Measurements from ENCODE around the gene DYNLRB1.

Gene DYNLRB1

GRCh38 chr20:34558320-34559218 lies 42.3 kb downstream of the DYNLRB1 start, which contains the start of gene MAP1LC3A:
MAP1LC3A (plus strand) TSS chr20:34558718; CDS start chr20:34558869, 151 bp downstream.
- peak; percentile 53 for DNase-seq (ENCODE audit: low spot score)

- no peak for DNase-seq (ENCODE audit: low spot score)
These were observed 43.3 kb downstream of the DYNLRB1 start for GRCh38 chr20:34559311-34560140.

GRCh38 chr20:34560141-34560523 lies 43.9 kb downstream of the DYNLRB1 start:
- no peak for DNase-seq (ENCODE audit: low spot score)

GRCh38 chr20:34560614-34561013 lies 44.4 kb downstream of the DYNLRB1 start:
- no peak for DNase-seq (ENCODE audit: low spot score)

GRCh38 chr20:34561661-34562060 lies 45.4 kb downstream of the DYNLRB1 start:
- DNase-seq (ENCODE audit: low spot score): no peak

GRCh38 chr20:34562641-34563040 lies 46.4 kb downstream of the DYNLRB1 start:
- DNase-seq (ENCODE audit: low spot score): no peak

- DNase-seq (ENCODE audit: low spot score): no peak
These were observed 48.6 kb downstream of the DYNLRB1 start for GRCh38 chr20:34564833-34565232.

GRCh38 chr20:34566978-34567891 lies 51.0 kb downstream of the DYNLRB1 start:
- DNase-seq (ENCODE audit: low spot score): no peak

- no peak for DNase-seq (ENCODE audit: low spot score)
These were observed 52.0 kb downstream of the DYNLRB1 start for GRCh38 chr20:34567892-34568865.

GRCh38 chr20:34569598-34569997 lies 53.4 kb downstream of the DYNLRB1 start:
- no peak for DNase-seq (ENCODE audit: low spot score)

- DNase-seq (ENCODE audit: low spot score): no peak
These were observed 54.7 kb downstream of the DYNLRB1 start for GRCh38 chr20:34570859-34571306.

GRCh38 chr20:34571753-34572152 lies 55.5 kb downstream of the DYNLRB1 start:
- no peak for DNase-seq (ENCODE audit: low spot score)

GRCh38 chr20:34573541-34574300 lies 57.5 kb downstream of the DYNLRB1 start:
- DNase-seq (ENCODE audit: low spot score): no peak

GRCh38 chr20:34574426-34574825 lies 58.2 kb downstream of the DYNLRB1 start:
- DNase-seq (ENCODE audit: low spot score): no peak

- DNase-seq (ENCODE audit: low spot score): no peak
These were observed 58.6 kb downstream of the DYNLRB1 start for GRCh38 chr20:34574861-34575260.

- DNase-seq (ENCODE audit: low spot score): no peak
These were observed 59.0 kb downstream of the DYNLRB1 start for GRCh38 chr20:34575271-34575670.

GRCh38 chr20:34575756-34576155 lies 59.5 kb downstream of the DYNLRB1 start:
- no peak for DNase-seq (ENCODE audit: low spot score)

GRCh38 chr20:34577061-34577460 lies 60.8 kb downstream of the DYNLRB1 start:
- DNase-seq (ENCODE audit: low spot score): no peak

- no peak for DNase-seq (ENCODE audit: low spot score)
These were observed 61.8 kb downstream of the DYNLRB1 start for GRCh38 chr20:34578025-34578424.

GRCh38 chr20:34578521-34578920 lies 62.3 kb downstream of the DYNLRB1 start:
- DNase-seq (ENCODE audit: low spot score): no peak

Measured in SW480 (cell line).